Sigmoid colon (tissue), 4 donors: Measurements from ENCODE around the gene PGR.

Experiments
- CTCF ChIP-seq, 4 experiments: fragments of 450-650 bp in 3 of 4; fragments of 200-600 bp in 1 of 4; IDR thresholded peaks; one replicate each; pipeline ENCODE4 v1.5.1; 2016 to 2019; ENCODE audit warnings: antibody characterized with exemption in 4 of 4, mild to moderate bottlenecking in 3 of 4, moderate library complexity in 2 of 4
- EP300 ChIP-seq, 4 donors: sonication (generic); formaldehyde crosslinking; IDR thresholded peaks; one replicate each; pipeline ENCODE4 v1.6.1; 2017; ENCODE audit warnings: antibody characterized with exemption in 4 of 4

- no peak for TF ChIP-seq CTCF (IDR thresholded peaks at IDR 0.05)
- no peak for TF ChIP-seq EP300 (IDR thresholded peaks at IDR 0.05)
Measured at GRCh38 chr11:101133190-101133589, 3.6 kb upstream of the PGR start.
